ENCODE results near the gene TGM3. TPM values are rescaled to one million over a fixed set of nuclear protein-coding genes. Genes with fewer than 3 reads are reported as not detected.

TGM3 gene
- total and polyA plus RNA-seq, 2 experiments from 2014 or later = 0.08 TPM; not detected in 1

DNA sequence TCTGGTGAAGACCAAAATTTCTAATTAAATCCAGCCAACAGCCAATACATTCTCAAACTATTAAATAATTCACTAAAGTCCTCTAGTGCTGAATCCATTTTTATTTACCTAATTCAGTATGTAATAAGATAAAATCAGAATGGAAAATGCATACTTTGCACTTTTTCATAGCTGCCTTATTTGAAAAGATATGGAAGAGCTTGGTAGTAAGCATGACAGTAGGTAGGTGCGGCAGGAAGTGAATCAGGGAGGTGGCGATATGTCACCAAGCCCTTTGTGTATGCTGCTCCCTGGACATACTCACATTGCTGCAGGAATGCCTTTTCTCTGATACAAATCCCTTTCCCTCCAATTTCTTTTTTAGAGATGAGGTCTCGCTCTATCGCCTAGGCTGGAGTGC, 10.2 kb upstream of the TGM3 start (continued):
- no peak for TF ChIP-seq ZNF462 (CRISPR knock-in tag; IDR thresholded peaks at IDR 0.05)
- no peak for TF ChIP-seq POLR2AphosphoS5 (IDR thresholded peaks at IDR 0.05; ENCODE audit: low read depth)

DNA sequence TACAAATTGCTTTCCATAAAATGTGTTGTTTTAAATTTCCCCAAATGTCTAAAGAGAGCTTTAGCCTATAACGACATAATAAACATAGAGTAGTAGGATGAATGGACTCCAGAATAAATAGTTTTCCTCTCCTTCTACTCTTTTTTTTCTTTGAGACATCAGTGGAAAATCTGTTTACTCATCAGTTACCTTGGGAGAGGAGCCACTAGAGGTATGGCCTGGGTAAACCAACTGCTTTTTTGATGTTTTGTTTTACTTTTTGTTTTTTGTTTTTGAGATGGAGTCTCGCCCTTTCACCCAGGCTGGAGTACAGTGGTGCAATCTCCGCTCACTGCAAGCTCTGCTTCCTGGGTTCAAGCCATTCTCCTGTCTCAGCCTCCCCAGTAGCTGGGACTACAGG, 8.3 kb upstream of the TGM3 start:
- ATAC-seq = no peak
- DNase-seq (ENCODE audit: low spot score) = no peak
- Histone ChIP-seq H3K27me3 (ENCODE audit: insufficient read depth) (no peaks in the 10 kb centered on the region), H2AFZ (no peak overlapping the region), H3K4me1 (ENCODE audit: insufficient read depth) (no peaks in the 10 kb centered on the region), H3K9me2 (ENCODE audit: insufficient read depth) (no peaks in the 10 kb centered on the region; the same call in 1 of the 2 replicates), H3K79me2 (replicated peaks; ENCODE audit: insufficient read depth) (no peaks in the 10 kb centered on the region), H3K4me2 (no peak overlapping the region), H3K27ac (ENCODE audit: low read depth) (no peak overlapping the region), H4K20me1 (replicated peaks; ENCODE audit: insufficient read depth) (no peaks in the 10 kb centered on the region), H3K36me3 (ENCODE audit: insufficient read depth) (no peaks in the 10 kb centered on the region), H3K4me3 (no peak overlapping the region), H3F3A (replicated peaks; ENCODE audit: low read depth) (no peaks in the 10 kb centered on the region)
- no peaks in the 10 kb centered on the region for H3K36me3 Mint-ChIP-seq (ENCODE audit: low read depth)
- peaks cover 4% of the 10 kb centered on the region for H3K27me3 Mint-ChIP-seq (ENCODE audit: insufficient read depth, low read depth, poor library complexity)
- no peaks in the 10 kb centered on the region; the same call in 2 of the 3 replicates for H3K9me3 Mint-ChIP-seq
- no peak overlapping the region for H3K4me3 Mint-ChIP-seq
- H3K4me1 Mint-ChIP-seq = no peaks in the 10 kb centered on the region; the same call in 2 of the 3 replicates
- H3K27ac Mint-ChIP-seq = no peak overlapping the region
- TF ChIP-seq EZH2phosphoT487 (IDR thresholded peaks at IDR 0.05; ENCODE audit: unreplicated experiment) = no peak
- no peak for TF ChIP-seq ZNF331 (CRISPR knock-in tag; IDR thresholded peaks at IDR 0.05; ENCODE audit: low read depth)
- TF ChIP-seq CTCF (conservative IDR thresholded peaks at IDR 0.05; ENCODE audit: low read depth in 2 of 2) = no peak
- TF ChIP-seq ZNF462 (CRISPR knock-in tag; IDR thresholded peaks at IDR 0.05) = no peak
- no peak for TF ChIP-seq STAT1 (IDR thresholded peaks at IDR 0.05; ENCODE audit: unreplicated experiment)
- no peak for TF ChIP-seq JUNB (IDR thresholded peaks at IDR 0.05; ENCODE audit: unreplicated experiment)
- no peak for TF ChIP-seq CREB1 (CRISPR knock-in tag; IDR thresholded peaks at IDR 0.05; ENCODE audit: low read depth)
- TF ChIP-seq ZNF114 (CRISPR knock-in tag; IDR thresholded peaks at IDR 0.05) = no peak
